Keratinocyte (primary cell): Measurements from ENCODE around the gene CCR6. TPM values are rescaled to one million over a fixed set of nuclear protein-coding genes. Genes with fewer than 3 reads are reported as not detected.
"Not testable (repeated sequence)": the region's sequence is repeated elsewhere in the genome, so short reads cannot be mapped to it uniquely, and the experiment has no call there.

ENCODE experiments used
- DNase-seq: peaks from one replicate; pipeline ENCODE4 v3.0.0-alpha.2; 2011; ENCODE audit warnings: low read depth, missing footprints, low spot score
- FAIRE-seq: peaks from 2 replicates; lab custom pipeline; 2011; peaks lifted over from hg19 to GRCh38; lab: Jason Lieb, UNC
- H2AFZ ChIP-seq: 2 replicates; pipeline ENCODE4 v1.6.0; 2012; ENCODE audit warnings: low read length, control low read depth, inconsistent platforms; ENCODE audit not compliant: control insufficient read depth
- H3K27ac ChIP-seq: 2 replicates; pipeline ENCODE4 v1.5.1; 2011; ENCODE audit warnings: low read length; ENCODE audit not compliant: control insufficient read depth, insufficient read depth
- H3K27me3 ChIP-seq: 3 replicates; pipeline ENCODE4 v1.6.0; 2011; ENCODE audit warnings: low read length; ENCODE audit not compliant: control insufficient read depth, insufficient read depth; ENCODE audit errors: extremely low read depth
- H3K36me3 ChIP-seq, 2 experiments: 2 replicates in 1 of 2; 3 replicates in 1 of 2; pipeline ENCODE4 v1.5.1; 2011; ENCODE audit warnings: low read length in 2 of 2, mild to moderate bottlenecking in 1 of 2; ENCODE audit not compliant: control insufficient read depth in 2 of 2, insufficient read depth in 2 of 2; ENCODE audit errors: extremely low read depth in 1 of 2
- H3K4me1 ChIP-seq: 3 replicates; pipeline ENCODE4 v1.5.1; 2011; ENCODE audit warnings: low read length; ENCODE audit not compliant: control insufficient read depth, insufficient read depth; ENCODE audit errors: extremely low read depth
- H3K4me2 ChIP-seq: 3 replicates; pipeline ENCODE4 v1.6.0; 2011; ENCODE audit warnings: low read depth, low read length; ENCODE audit not compliant: control insufficient read depth, insufficient read depth; ENCODE audit errors: extremely low read depth
- H3K4me3 ChIP-seq, 3 experiments: fragments of 200-600 bp in 1 of 3; sonication (generic) in 1 of 3; 2 replicates in 2 of 3; 3 replicates in 1 of 3; pipeline ENCODE4 v1.5.1; 2011 to 2016; ENCODE audit warnings: low read length in 3 of 3, mild to moderate bottlenecking in 3 of 3, control low read depth in 2 of 3, inconsistent platforms in 1 of 3, low read depth in 1 of 3, mixed read lengths in 1 of 3, mixed run types in 1 of 3, moderate library complexity in 1 of 3; ENCODE audit not compliant: control insufficient read depth in 2 of 3, insufficient read depth in 2 of 3; ENCODE audit errors: extremely low read depth in 1 of 3
- H3K79me2 ChIP-seq: 2 replicates; pipeline ENCODE4 v1.6.0; 2012; ENCODE audit warnings: low read length; ENCODE audit not compliant: control insufficient read depth, insufficient read depth
- H3K9ac ChIP-seq: 3 replicates; pipeline ENCODE4 v1.6.0; 2011; ENCODE audit warnings: low read length; ENCODE audit not compliant: control insufficient read depth, insufficient read depth; ENCODE audit errors: extremely low read depth
- H3K9me1 ChIP-seq: 3 replicates; pipeline ENCODE4 v1.6.0; 2011; ENCODE audit warnings: low read length; ENCODE audit not compliant: control insufficient read depth, insufficient read depth; ENCODE audit errors: extremely low read depth
- H3K9me3 ChIP-seq: 2 replicates; pipeline ENCODE4 v1.5.1; 2012; ENCODE audit warnings: low read depth, low read length; ENCODE audit not compliant: control insufficient read depth
- H4K20me1 ChIP-seq: 3 replicates; pipeline ENCODE4 v1.6.0; 2011; ENCODE audit warnings: low read length; ENCODE audit not compliant: control insufficient read depth, insufficient read depth; ENCODE audit errors: extremely low read depth
- CTCF ChIP-seq, 3 experiments: IDR thresholded peaks in 1 of 3; conservative IDR thresholded peaks in 1 of 3; optimal IDR thresholded peaks in 1 of 3; 2 replicates in 2 of 3; 3 replicates in 1 of 3; pipeline versions ENCODE3 to v1.5.1; 2011; ENCODE audit warnings: low read length in 3 of 3, mild to moderate bottlenecking in 3 of 3, moderate library complexity in 2 of 3, control low read depth in 1 of 3, inconsistent platforms in 1 of 3; ENCODE audit not compliant: insufficient read depth in 2 of 3; ENCODE audit errors: extremely low read depth in 1 of 3
- EZH2 ChIP-seq: IDR thresholded peaks from one replicate; pipeline ENCODE4 v1.6.1; 2012; ENCODE audit warnings: inconsistent platforms, mild to moderate bottlenecking, low read length, moderate library complexity
- dilution Hi-C: fragments of 300-500 bp; cut with MboI; formaldehyde crosslinking; loops from one replicate; pipeline ENCODE4 v1.7.0; 2020; ENCODE audit warnings: low sequenced_read_pairs; ENCODE audit not compliant: extremely low pct_ligation_motif_present
- polyA plus RNA-seq, 5 experiments: library from polyadenylated mRNA; depleted of rRNA in 3 of 5; stranded (reverse) in 3 of 5; stranded (forward) in 1 of 5; unstranded in 1 of 5; fragments of >200 nt; gene quantifications; 1 replicate in 1 of 5; 2 replicates in 3 of 5; 3 replicates in 1 of 5; pipeline versions ENCODE4 v1.2.1 to v1.2.3, GENCODE V29; 2011 to 2012; ENCODE audit warnings: missing spikeins in 2 of 5, low read depth in 1 of 5, low replicate concordance in 1 of 5

CCR6 gene
- polyA plus RNA-seq, 1 donor (not counting 4 experiments of a cell fraction or from before 2014, with no cell fraction given), result not detected

- H3K4me2 ChIP-seq, result no peak overlapping the region
- H3K79me2 ChIP-seq, result no peaks in the 10 kb centered on the region
Measured at GRCh38 chr6:167079853-167080297, 43.0 kb upstream of the CCR6 start.

GRCh38 chr6:167087857-167088354 is 35.0 kb upstream of the CCR6 start:
- FAIRE-seq (no peak), DNase-seq (no peak)
- Histone ChIP-seq H3K27me3 (no peaks in the 10 kb centered on the region), H3K4me3 (no peak overlapping the region), H2AFZ (no peak overlapping the region), H3K9me1 (no peaks in the 10 kb centered on the region), H3K4me1 (no peaks in the 10 kb centered on the region), H3K9ac (no peak overlapping the region), H4K20me1 (no peaks in the 10 kb centered on the region), H3K79me2 (no peaks in the 10 kb centered on the region), H3K4me2 (no peak overlapping the region), H3K36me3 (no peaks in the 10 kb centered on the region), H3K9me3 (no peaks in the 10 kb centered on the region), H3K27ac (no peak overlapping the region)
- no peak for TF ChIP-seq CTCF (optimal IDR thresholded peaks at IDR 0.05 in 1 of 3, IDR thresholded peaks at IDR 0.05 in 1 of 3, conservative IDR thresholded peaks at IDR 0.05 in 1 of 3; ENCODE audit: extremely low read depth in 1 of 3, insufficient read depth in 2 of 3, low read length in 3 of 3)
- no peak for TF ChIP-seq EZH2
- dilution Hi-C loops, result no loop called here

More at GRCh38 chr6:167079853-167080297, 43.0 kb upstream of the CCR6 start:
- dilution Hi-C loops, result no loop called here
- Histone ChIP-seq H2AFZ (no peak overlapping the region), H3K9ac (no peak overlapping the region), H3K9me3 (no peaks in the 10 kb centered on the region), H3K4me3 (no peak overlapping the region), H3K27me3 (peaks cover 3% of the 10 kb centered on the region), H3K9me1 (no peaks in the 10 kb centered on the region), H3K36me3 (no peaks in the 10 kb centered on the region), H4K20me1 (no peaks in the 10 kb centered on the region), H3K27ac (no peak overlapping the region), H3K4me1 (no peaks in the 10 kb centered on the region)
- no peak for TF ChIP-seq CTCF (optimal IDR thresholded peaks at IDR 0.05 in 1 of 3, IDR thresholded peaks at IDR 0.05 in 1 of 3, conservative IDR thresholded peaks at IDR 0.05 in 1 of 3; ENCODE audit: extremely low read depth in 1 of 3, insufficient read depth in 2 of 3, low read length in 3 of 3)
- no peak for TF ChIP-seq EZH2
- no peak for DNase-seq
- FAIRE-seq, result no peak

GRCh38 chr6:167088741-167089140 is 34.2 kb upstream of the CCR6 start:
- H3K9me3 ChIP-seq, H3K9ac ChIP-seq, H3K36me3 ChIP-seq, H3K4me2 ChIP-seq, dilution Hi-C loops, H3K4me1 ChIP-seq, H3K9me1 ChIP-seq, H3K4me3 ChIP-seq, DNase-seq, H3K79me2 ChIP-seq, H3K27me3 ChIP-seq, FAIRE-seq, H3K27ac ChIP-seq, H2AFZ ChIP-seq, H4K20me1 ChIP-seq: not testable (repeated sequence)
